HepG2 (cell line): ENCODE measurements around the gene TAAR9. TPM values are rescaled to one million over a fixed set of nuclear protein-coding genes. Genes with fewer than 3 reads are reported as not detected.

Experiments used
- ATAC-seq: fragments of 200-7000 bp; cut with Tn5 transposase; 3 replicates; pipeline ENCODE4 v1.9.1; 2020; ENCODE audit warnings: mild to moderate bottlenecking, moderate library complexity
- BruUV-seq: library from RNA; stranded (reverse); fragments of 400-500 nt; replicated peaks from 2 replicates; lab custom pipeline; 2021; lab: Mats Ljungman, UMichigan
- CTCF ChIA-PET: fragments of 300-600 bp; formaldehyde crosslinking; extraction: SDS; loops from one replicate; lab custom pipeline; 2021; ENCODE audit warnings: low total read pairs, inconsistent platforms, low intra/inter-chr PET ratio; lab: Yijun Ruan, JAX
- POLR2A ChIA-PET: fragments of 350-600 bp; sonication (Branson Sonifier 250); formaldehyde crosslinking; loops from one replicate; lab custom pipeline; 2020; ENCODE audit warnings: antibody characterized with exemption, inconsistent platforms; lab: Yijun Ruan, JAX
- DNase-seq: peaks from one replicate; pipeline ENCODE4 v3.0.0-alpha.2; 2015; ENCODE audit warnings: low spot score
- FAIRE-seq: peaks from 3 replicates; lab custom pipeline; 2011; peaks lifted over from hg19 to GRCh38; lab: Jason Lieb, UNC
- H2AFZ ChIP-seq: one replicate; pipeline ENCODE4 v1.6.1; 2011; ENCODE audit warnings: low read length, inconsistent platforms
- H3K27ac ChIP-seq: fragments of 300-600 bp; 3 replicates; pipeline ENCODE4 v1.8.0; 2011; ENCODE audit warnings: mixed run types, mild to moderate bottlenecking, mixed read lengths, low read length, inconsistent platforms; ENCODE audit not compliant: insufficient read depth; ENCODE audit errors: extremely low read length
- H3K27me3 ChIP-seq, 2 experiments: fragments of 200-600 bp in 1 of 2; 2 replicates in 1 of 2; 3 replicates in 1 of 2; pipeline versions ENCODE4 v1.6.0 to v1.8.0; 2011; ENCODE audit warnings: low read length in 2 of 2, mild to moderate bottlenecking in 2 of 2, moderate library complexity in 2 of 2, inconsistent platforms in 1 of 2; ENCODE audit not compliant: insufficient read depth in 2 of 2, control insufficient read depth in 1 of 2
- H3K36me3 ChIP-seq, 2 experiments: fragments of 200-600 bp in 1 of 2; replicated peaks in 1 of 2; 2 replicates in 1 of 2; 3 replicates in 1 of 2; pipeline versions ENCODE4 v1.5.1 to v1.8.0; 2011; ENCODE audit warnings: low read length in 2 of 2, inconsistent platforms in 1 of 2; ENCODE audit not compliant: insufficient read depth in 2 of 2, control insufficient read depth in 1 of 2
- H3K4me1 ChIP-seq: 2 replicates; pipeline ENCODE4 v1.5.1; 2012; ENCODE audit warnings: low read length, inconsistent platforms; ENCODE audit not compliant: insufficient read depth
- H3K4me2 ChIP-seq: 2 replicates; pipeline ENCODE4 v1.6.0; 2011; ENCODE audit warnings: low read depth, low read length, inconsistent platforms
- H3K4me3 ChIP-seq, 3 experiments: fragments of 200-600 bp in 1 of 3; sonication (generic), shearing (Covaris generic) in 1 of 3; replicated peaks in 1 of 3; 2 replicates each; pipeline ENCODE4 v1.5.1; 2011 to 2016; ENCODE audit warnings: low read length in 3 of 3, inconsistent platforms in 2 of 3, low read depth in 2 of 3, mild to moderate bottlenecking in 2 of 3, control low read depth in 1 of 3, mixed read lengths in 1 of 3; ENCODE audit not compliant: insufficient read depth in 1 of 3
- H3K79me2 ChIP-seq: one replicate; pipeline ENCODE4 v1.6.1; 2011; ENCODE audit warnings: low read length, inconsistent platforms; ENCODE audit not compliant: insufficient read depth
- H3K9ac ChIP-seq: 2 replicates; pipeline ENCODE4 v1.6.0; 2011; ENCODE audit warnings: mild to moderate bottlenecking, low read depth, low read length, inconsistent platforms; ENCODE audit not compliant: insufficient read depth
- H3K9me3 ChIP-seq: 2 replicates; pipeline ENCODE4 v1.5.1; 2012; ENCODE audit warnings: mild to moderate bottlenecking, low read length
- H4K20me1 ChIP-seq: 2 replicates; pipeline ENCODE4 v1.6.0; 2011; ENCODE audit warnings: inconsistent platforms, mild to moderate bottlenecking, low read length, moderate library complexity; ENCODE audit not compliant: insufficient read depth
- ARID5B ChIP-seq: IDR thresholded peaks from 2 replicates; pipeline ENCODE4 v1.4.0; 2020; ENCODE audit warnings: mild to moderate bottlenecking, missing genetic modification reagents
- ATF2 ChIP-seq: sonication (generic); formaldehyde crosslinking; IDR thresholded peaks from 2 replicates; pipeline ENCODE4 v1.4.0; 2020; ENCODE audit warnings: missing genetic modification reagents
- CBX2 ChIP-seq, 2 experiments: fragments of 200-600 bp in 1 of 2; sonication (generic); formaldehyde crosslinking in 1 of 2; IDR thresholded peaks; 2 replicates each; pipeline versions ENCODE4 v1.7.0 to v1.8.1; 2018 to 2022; ENCODE audit warnings: low read depth in 2 of 2, low read length in 1 of 2, mild to moderate bottlenecking in 1 of 2, missing genetic modification reagents in 1 of 2
- FOXA3 ChIP-seq: IDR thresholded peaks from 2 replicates; pipeline ENCODE4 v1.6.1; 2016; ENCODE audit warnings: missing genetic modification reagents, missing compliant biosample characterization
- GATAD2A ChIP-seq: IDR thresholded peaks from 2 replicates; pipeline ENCODE4 v1.6.1; 2016
- IRF9 ChIP-seq: sonication (generic); formaldehyde crosslinking; IDR thresholded peaks from 2 replicates; pipeline ENCODE4 v1.8.0; 2022; ENCODE audit warnings: missing genetic modification reagents, mild to moderate bottlenecking, borderline replicate concordance
- JUN ChIP-seq: sonication (generic); formaldehyde crosslinking; IDR thresholded peaks from 2 replicates; pipeline ENCODE4 v1.4.0; 2020; ENCODE audit warnings: mild to moderate bottlenecking, missing genetic modification reagents
- SP1 ChIP-seq, 2 experiments: fragments of 450-650 bp in 1 of 2; sonication (generic) in 1 of 2; formaldehyde crosslinking in 1 of 2; IDR thresholded peaks; 2 replicates each; pipeline versions ENCODE4 v1.4.0 to v1.6.1; 2016 to 2020; ENCODE audit warnings: missing genetic modification reagents in 1 of 2
- TFDP1 ChIP-seq: IDR thresholded peaks from 2 replicates; pipeline ENCODE4 v1.6.1; 2016; ENCODE audit warnings: missing compliant biosample characterization, missing genetic modification reagents, borderline replicate concordance
- THYN1 ChIP-seq: sonication (generic); formaldehyde crosslinking; IDR thresholded peaks from 2 replicates; pipeline ENCODE4 v1.8.1; 2023; ENCODE audit warnings: low read depth, mild to moderate bottlenecking, moderate library complexity, missing genetic modification reagents, borderline replicate concordance
- U2AF2 ChIP-seq: fragments of 200-400 bp; formaldehyde crosslinking; IDR thresholded peaks from 2 replicates; pipeline ENCODE4 v1.6.1; 2017; ENCODE audit warnings: low read depth, mild to moderate bottlenecking, low read length
- ZFP36L1 ChIP-seq: sonication (generic); formaldehyde crosslinking; IDR thresholded peaks from 2 replicates; pipeline ENCODE4 v1.8.0; 2022; ENCODE audit warnings: mild to moderate bottlenecking, missing genetic modification reagents, moderate library complexity
- ZNF329 ChIP-seq: sonication (generic); formaldehyde crosslinking; IDR thresholded peaks from 2 replicates; pipeline ENCODE4 v1.9.0; 2021; ENCODE audit warnings: low read depth, mild to moderate bottlenecking, missing genetic modification reagents
- ZNF530 ChIP-seq: sonication (generic); formaldehyde crosslinking; IDR thresholded peaks from 2 replicates; pipeline ENCODE4 v1.5.0; 2020; ENCODE audit warnings: low read depth, mild to moderate bottlenecking, missing genetic modification reagents
- WGBS: methylation state at CpG from one replicate; pipeline ENCODE4 v1.1.6; 2017; ENCODE audit warnings: low lambda C conversion rate; 5-methylcytosine and 5-hydroxymethylcytosine counted together
- in situ Hi-C: cut with HindIII; loops from 2 replicates; pipeline ENCODE4 v1.10.0; 2017; ENCODE audit warnings: low pct_unique_long_range_greater_than_20kb; ENCODE audit not compliant: extremely low pct_ligation_motif_present
- intact Hi-C: fragments of 100-400 bp; cut with micrococcal nuclease; formaldehyde crosslinking; loops from one replicate; pipeline ENCODE4 v1.10.0; 2022; ENCODE audit not compliant: unreplicated experiment
- polyA plus RNA-seq, 8 experiments: library from polyadenylated mRNA; depleted of rRNA in 3 of 8; stranded (reverse) in 7 of 8; unstranded in 1 of 8; fragments of >200 nt; fragmentation: Illumina TruSeq in 4 of 8; extraction: Trizol in 4 of 8; gene quantifications; 2 replicates each; pipeline versions ENCODE4 v1.2.1 to v1.2.3, GENCODE V29; 2011 to 2016; ENCODE audit warnings: low read depth in 4 of 8, missing spikeins in 1 of 8, mixed read lengths in 1 of 8; ENCODE audit not compliant: insufficient read depth in 1 of 8
- total RNA-seq, 5 experiments: library from RNA; depleted of rRNA; stranded (reverse); fragments of >200 nt; fragmentation: Illumina TruSeq; extraction: Trizol; gene quantifications; 2 replicates each; pipeline ENCODE4 v1.2.3, GENCODE V29; 2016; ENCODE audit warnings: low read depth in 1 of 5

TAAR9 gene
- total and polyA plus RNA-seq, 2 of the 13 experiments (the other 11 are each of a cell fraction or from before 2014, with no cell fraction given), result 0.07 TPM; not detected in 1

- POLR2A ChIA-PET, result interaction anchor here (1.3 to 1.7 kb wide), 2 partner anchors 9 to 234 kb away, joined by 4 to 7 read pairs; no protein-coding TSS in a partner anchor
- H2AFZ ChIP-seq, result peak overlapping the region; percentile 68
- CTCF ChIA-PET, result no interaction called here
- FAIRE-seq (no peak), ATAC-seq (no peak), DNase-seq (peak; percentile 37)
- H4K20me1 ChIP-seq, result peaks cover 7% of the 10 kb centered on the region; the same call in 1 of the 2 replicates
- H3K4me2 ChIP-seq, result peak overlapping the region; percentile 92
- intact Hi-C loops, result loop anchor here (5.0 to 10.0 kb wide), 3 partner anchors 298 to 1438 kb away; partner anchors contain the start of genes RPS12 and TBPL1
- in situ Hi-C loops, result no loop called here
- H3K4me1 ChIP-seq, result peaks cover 28% of the 10 kb centered on the region
- no peaks in the 10 kb centered on the region for H3K9me3 ChIP-seq
- WGBS, result 0% methylated on average over 3 of the region's 3 CpGs
- H3K27ac ChIP-seq, result no peak overlapping the region
- BruUV-seq, result no TSS peak
- no peaks in the 10 kb centered on the region; a peak in 1 of 5 replicates for H3K36me3 ChIP-seq
- peaks cover 29% of the 10 kb centered on the region for H3K79me2 ChIP-seq
- H3K27me3 ChIP-seq, result no peaks in the 10 kb centered on the region
- H3K9ac ChIP-seq, result peak overlapping the region; percentile 76; the same call in 1 of the 2 replicates
- H3K4me3 ChIP-seq, result peak overlapping the region; percentile 82 to 89 (median 88); a peak in 5 of 6 replicates
- TF ChIP-seq TFDP1 (peak; percentile 48; the same call in 1 of the 2 replicates), ZNF329 (CRISPR knock-in tag) (no peak), ZFP36L1 (CRISPR knock-in tag) (peak; percentile 51; the same call in 1 of the 2 replicates), ZNF530 (no peak), ARID5B (CRISPR knock-in tag) (peak; percentile 43; the same call in 1 of the 2 replicates), FOXA3 (peak; percentile 70), U2AF2 (no peak), THYN1 (CRISPR knock-in tag) (no peak), GATAD2A (CRISPR knock-in tag) (peak; percentile 20; the same call in 1 of the 2 replicates), ATF2 (CRISPR knock-in tag) (0 out of 2 replicates have a peak, but pooled peaks have one; percentile 22), SP1 (IDR thresholded peaks at IDR 0.05) (no peak), SP1 (CRISPR knock-in tag; IDR thresholded peaks at IDR 0.05) (no peak), CBX2 (IDR thresholded peaks at IDR 0.05; ENCODE audit: low read depth, low read length) (no peak), CBX2 (CRISPR knock-in tag; IDR thresholded peaks at IDR 0.05; ENCODE audit: low read depth) (0 out of 2 replicates have a peak, but pooled peaks have one; percentile 44), JUN (no peak), IRF9 (CRISPR knock-in tag) (no peak)
Measured at GRCh38 chr6:132513831-132514545, 24.1 kb upstream of the TAAR9 start.
